ENCODE results near the gene TRAPPC1. TPM values are rescaled to one million over a fixed set of nuclear protein-coding genes. Genes with fewer than 3 reads are reported as not detected.
A peak's percentile ranks its signal among the peaks of the same experiment; 100 is the strongest.

Gene TRAPPC1
- total and polyA plus RNA-seq, 7 donors, result 33.5 to 170 (median 66.5) TPM

- Histone ChIP-seq H3K27ac (peak overlapping the region; percentile 93 to 99 (median 96)), H3K36me3 (peaks cover 0 to 11% (median 8%) of the 10 kb centered on the region in 4 donors), H3K4me1 (peaks cover 4 to 31% (median 21%) of the 10 kb centered on the region in 4 donors), H3K9me3 (no peaks in the 10 kb centered on the region), H3K4me3 (peak overlapping the region; percentile 29 to 59 (median 50)), H3K27me3 (no peaks in the 10 kb centered on the region)
- TF ChIP-seq EP300 (IDR thresholded peaks at IDR 0.05), result no peak
- TF ChIP-seq CTCF (IDR thresholded peaks at IDR 0.05), result no peak
- no peak for TF ChIP-seq POLR2A (IDR thresholded peaks at IDR 0.05)
- no peak for TF ChIP-seq POLR2AphosphoS5 (IDR thresholded peaks at IDR 0.05)
- intact Hi-C loops (cut with DNase I), result loop anchor here (2.0 to 10.0 kb wide), 2 partner anchors 14 to 138 kb away; partner anchors contain the start of gene TRAPPC1
- no peak for DNase-seq
- WGBS, 2 donors, result 49 to 52% methylated on average over 15 of the region's 15 CpGs
These were observed 15.4 kb downstream of the TRAPPC1 start for GRCh38 chr17:7916385-7916682.

GRCh38 chr17:7915611-7916384 lies 15.9 kb downstream of the TRAPPC1 start, which contains the start of gene RNF227:
TSS of gene RNF227 (minus strand) at chr17:7916289. CDS start at chr17:7916195, 94 bp downstream.
- WGBS, 2 donors, result 1% methylated on average over 100 of the region's 100 CpGs
- peak; percentile 98 for DNase-seq
- peak within 1 kb of the TSS; percentile 93 to 99 (median 96) for H3K27ac ChIP-seq
- peak within 1 kb of the TSS; percentile 44 to 59 (median 50) for H3K4me3 ChIP-seq
- H3K4me1 ChIP-seq, result peaks cover 4 to 31% (median 21%) of the 10 kb centered on the region in 4 donors
- intact Hi-C loops (cut with DNase I), result loop anchor here (2.0 to 10.0 kb wide), 3 partner anchors 15 to 139 kb away; partner anchors contain the start of gene TRAPPC1
- H3K27me3 ChIP-seq, result no peaks in the 10 kb centered on the region
- peaks cover 3 to 16% (median 12%) of the 10 kb centered on the region in 4 donors for H3K36me3 ChIP-seq
- no peak for TF ChIP-seq CTCF (IDR thresholded peaks at IDR 0.05)
- TF ChIP-seq POLR2AphosphoS5 (IDR thresholded peaks at IDR 0.05), result peak; percentile 10 to 71 (median 62)
- peak in 1 of 4 donors; percentile 7 for TF ChIP-seq EP300 (IDR thresholded peaks at IDR 0.05)
- H3K9me3 ChIP-seq, result no peaks in the 10 kb centered on the region

GRCh38 chr17:7915179-7915610 lies 16.6 kb downstream of the TRAPPC1 start:
- peak; percentile 80 for DNase-seq

DNA sequence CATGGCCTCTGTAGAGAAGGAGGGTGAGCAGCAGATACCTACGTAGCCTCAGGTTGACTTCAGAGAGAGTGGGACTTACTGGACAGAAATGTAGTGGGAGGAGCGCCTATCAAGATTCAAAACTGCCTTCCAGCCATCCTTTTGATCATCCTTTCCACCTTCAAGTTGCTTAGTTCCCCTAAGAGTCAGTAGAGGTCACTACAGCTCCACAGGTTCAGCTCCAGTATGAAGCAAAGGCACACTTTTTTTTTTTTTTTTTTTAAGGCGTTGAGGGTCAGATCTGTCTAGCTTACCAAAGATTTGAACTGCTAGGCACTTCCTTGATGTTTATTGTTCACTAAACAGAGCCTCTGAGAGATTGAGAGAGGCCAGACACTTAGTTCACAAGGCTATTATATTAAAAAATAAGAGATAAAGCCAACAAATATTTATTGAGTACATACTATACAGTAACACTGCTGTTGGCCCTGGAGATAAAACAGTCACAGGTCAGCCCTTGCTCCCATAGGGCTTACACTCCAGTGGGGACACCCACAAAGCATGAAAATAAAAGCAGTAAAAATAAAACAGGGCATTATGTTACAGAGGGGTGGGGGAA lies 18.7 kb downstream of the TRAPPC1 start:
- Histone ChIP-seq H3K9me3 (no peaks in the 10 kb centered on the region), H3K4me3 (no peak overlapping the region), H3K36me3 (peaks cover 19 to 44% (median 35%) of the 10 kb centered on the region in 4 donors), H3K27ac (peak overlapping the region in 2 of 4 donors; percentile 26 to 44), H3K4me1 (peaks cover 4 to 31% (median 21%) of the 10 kb centered on the region in 4 donors), H3K27me3 (no peaks in the 10 kb centered on the region)
- no peak for DNase-seq
- TF ChIP-seq POLR2A (IDR thresholded peaks at IDR 0.05) (no peak), CTCF (IDR thresholded peaks at IDR 0.05) (peak; percentile 46 to 74 (median 63))
- 27 to 40% methylated on average over 3 of the region's 3 CpGs for WGBS, 2 donors
- intact Hi-C loops (cut with DNase I), result loop anchor here (1.0 to 10.0 kb wide), 2 partner anchors 77 to 142 kb away; no protein-coding TSS in a partner anchor

More at GRCh38 chr17:7915179-7915610, 16.6 kb downstream of the TRAPPC1 start:
- TF ChIP-seq POLR2AphosphoS5 (IDR thresholded peaks at IDR 0.05), result no peak
- TF ChIP-seq EP300 (IDR thresholded peaks at IDR 0.05), result no peak
- TF ChIP-seq CTCF (IDR thresholded peaks at IDR 0.05), result no peak
- no peak for TF ChIP-seq POLR2A (IDR thresholded peaks at IDR 0.05)
- Histone ChIP-seq H3K9me3 (no peaks in the 10 kb centered on the region), H3K4me3 (peak overlapping the region; percentile 44 to 59 (median 50)), H3K27ac (peak overlapping the region; percentile 93 to 99 (median 96)), H3K4me1 (peaks cover 4 to 31% (median 21%) of the 10 kb centered on the region in 4 donors), H3K27me3 (no peaks in the 10 kb centered on the region), H3K36me3 (peaks cover 9 to 22% (median 17%) of the 10 kb centered on the region in 4 donors)
- WGBS, 2 donors, result 1 to 3% methylated on average over 15 of the region's 15 CpGs
- intact Hi-C loops (cut with DNase I), result loop anchor here (2.0 to 10.0 kb wide), 2 partner anchors 28 to 140 kb away; no protein-coding TSS in a partner anchor

Data from sigmoid colon (tissue), 7 donors.